ENCODE results near the gene ZBTB37.
"Not testable (repeated sequence)": the region's sequence is repeated elsewhere in the genome, so short reads cannot be mapped to it uniquely, and the experiment has no call there.

DNA sequence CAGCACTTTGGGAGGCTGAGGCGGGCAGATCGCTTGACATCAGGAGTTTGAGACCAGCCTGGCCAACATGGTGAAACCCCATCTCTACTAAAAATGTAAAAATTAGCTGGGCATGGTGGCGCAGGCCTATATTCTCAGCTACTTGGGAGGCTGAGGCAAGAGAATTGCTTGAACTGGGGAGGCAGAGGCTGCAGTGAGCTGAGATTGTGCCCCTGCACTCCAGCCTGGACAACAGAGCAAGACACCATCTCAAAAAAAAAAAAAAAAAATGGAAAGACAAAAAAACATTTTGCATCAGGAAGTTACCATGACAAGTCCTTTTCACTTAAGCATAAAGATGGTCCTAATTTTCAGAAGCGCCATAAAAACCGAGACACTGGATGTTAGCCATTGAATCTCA is 62.4 kb downstream of the ZBTB37 start:
- TF ChIP-seq CTCF, POLR2A (IDR thresholded peaks at IDR 0.05): not testable (repeated sequence)

Data from heart left ventricle (tissue), 13 donors.